GM12878 (cell line): Measurements from ENCODE around the gene HDHD3. TPM values are rescaled to one million over a fixed set of nuclear protein-coding genes. Genes with fewer than 3 reads are reported as not detected.

ENCODE experiments used
- ATAC-seq: fragments of 200-7000 bp; cut with Tn5 transposase; 3 replicates; pipeline ENCODE4 v1.9.1; 2020; ENCODE audit warnings: mild to moderate bottlenecking, moderate library complexity
- BruUV-seq: library from RNA; stranded (reverse); fragments of 400-500 nt; replicated peaks from 2 replicates; lab custom pipeline; 2021; lab: Mats Ljungman, UMichigan
- CTCF ChIA-PET: fragments of 300-600 bp; sonication (Branson Sonifier 250); formaldehyde crosslinking; extraction: SDS; loops from one replicate; lab custom pipeline; 2021; ENCODE audit warnings: inconsistent platforms; lab: Yijun Ruan, JAX
- POLR2A ChIA-PET: fragments of 350-600 bp; formaldehyde crosslinking; extraction: SDS; loops from one replicate; lab custom pipeline; 2021; ENCODE audit warnings: inconsistent platforms; lab: Charles Lee
- RAD21 ChIA-PET: fragments of 300-600 bp; sonication (Branson Sonifier 250); formaldehyde crosslinking; loops from one replicate; lab custom pipeline; 2023; ENCODE audit warnings: antibody characterized with exemption; ENCODE audit not compliant: unreplicated experiment; lab: Charles Lee
- SMC1A ChIA-PET: fragments of 300-600 bp; sonication (Branson Sonifier 250); formaldehyde crosslinking; loops from one replicate; lab custom pipeline; 2023; ENCODE audit not compliant: unreplicated experiment, uncharacterized antibody; lab: Charles Lee
- DNase-seq: peaks from one replicate; pipeline ENCODE4 v3.0.0-alpha.2; 2011; ENCODE audit warnings: low read depth, low spot score
- FAIRE-seq: peaks from 3 replicates; lab custom pipeline; 2011; peaks lifted over from hg19 to GRCh38; lab: Jason Lieb, UNC
- H2AFZ ChIP-seq: 2 replicates; pipeline ENCODE4 v1.6.0; 2011; ENCODE audit warnings: low read depth, low read length, control low read depth; ENCODE audit not compliant: control insufficient read depth
- H3K27ac ChIP-seq: 2 replicates; pipeline ENCODE4 v1.5.1; 2011; ENCODE audit warnings: control low read depth; ENCODE audit not compliant: control insufficient read depth, insufficient read depth
- H3K27me3 ChIP-seq, 2 experiments: replicated peaks in 1 of 2; 2 replicates each; pipeline versions ENCODE4 v1.6.0 to v1.6.1; 2011; ENCODE audit warnings: low read length in 1 of 2; ENCODE audit not compliant: control insufficient read depth in 2 of 2, insufficient read depth in 2 of 2
- H3K36me3 ChIP-seq, 2 experiments: 2 replicates each; pipeline ENCODE4 v1.5.1; 2011; ENCODE audit warnings: low read length in 1 of 2; ENCODE audit not compliant: control insufficient read depth in 2 of 2, insufficient read depth in 2 of 2
- H3K4me1 ChIP-seq: 2 replicates; pipeline ENCODE4 v1.6.1; 2011; ENCODE audit warnings: mild to moderate bottlenecking, low read length, moderate library complexity, mixed read lengths; ENCODE audit not compliant: control insufficient read depth, insufficient read depth
- H3K4me2 ChIP-seq: 2 replicates; pipeline ENCODE4 v1.6.0; 2011; ENCODE audit warnings: control low read depth; ENCODE audit not compliant: control insufficient read depth, insufficient read depth
- H3K4me3 ChIP-seq: fragments of 200-600 bp; sonication (generic); 2 replicates; pipeline ENCODE4 v1.5.1; 2016
- H3K79me2 ChIP-seq: 2 replicates; pipeline ENCODE4 v1.6.0; 2011; ENCODE audit warnings: low read length; ENCODE audit not compliant: control insufficient read depth, insufficient read depth
- H3K9ac ChIP-seq: 2 replicates; pipeline ENCODE4 v1.8.0; 2011; ENCODE audit warnings: low read length, control low read depth, mixed read lengths; ENCODE audit not compliant: control insufficient read depth, insufficient read depth
- H3K9me3 ChIP-seq: replicated peaks from 3 replicates; pipeline ENCODE4 v1.5.1; 2011; ENCODE audit warnings: mild to moderate bottlenecking, low read length; ENCODE audit not compliant: control insufficient read depth, insufficient read depth
- H4K20me1 ChIP-seq: 2 replicates; pipeline ENCODE4 v1.6.0; 2011; ENCODE audit not compliant: control insufficient read depth, insufficient read depth
- BCL11A ChIP-seq: IDR thresholded peaks from 2 replicates; pipeline ENCODE4 v1.6.1; 2011; ENCODE audit warnings: low read depth, low read length
- BHLHE40 ChIP-seq, 2 experiments: fragments of 450-650 bp in 1 of 2; IDR thresholded peaks; 2 replicates each; pipeline ENCODE4 v1.6.1; 2011 to 2017; ENCODE audit warnings: low read depth in 2 of 2, borderline replicate concordance in 1 of 2, improper control_type of control experiment in 1 of 2, low read length in 1 of 2, mild to moderate bottlenecking in 1 of 2
- BMI1 ChIP-seq: fragments of 450-650 bp; IDR thresholded peaks from 2 replicates; pipeline ENCODE4 v1.6.1; 2016; ENCODE audit warnings: mild to moderate bottlenecking, moderate library complexity, borderline replicate concordance
- FOXK2 ChIP-seq: fragments of 450-650 bp; IDR thresholded peaks from 2 replicates; pipeline ENCODE4 v1.6.1; 2017; ENCODE audit warnings: mild to moderate bottlenecking, moderate library complexity
- NR2C1 ChIP-seq: fragments of 450-650 bp; IDR thresholded peaks from 2 replicates; pipeline ENCODE4 v1.6.1; 2017; ENCODE audit warnings: antibody characterized with exemption, mild to moderate bottlenecking, moderate library complexity
- POLR2A ChIP-seq: IDR thresholded peaks from 2 replicates; pipeline ENCODE4 v1.6.1; 2011; ENCODE audit warnings: low read depth, mild to moderate bottlenecking, low read length
- POLR2AphosphoS5 ChIP-seq: IDR thresholded peaks from 2 replicates; pipeline ENCODE4 v1.6.1; 2011; ENCODE audit warnings: mild to moderate bottlenecking, low read length, inconsistent platforms
- RAD21 ChIP-seq: IDR thresholded peaks from 2 replicates; pipeline ENCODE4 v1.6.1; 2011; ENCODE audit warnings: mild to moderate bottlenecking, low read depth, low read length, moderate library complexity; ENCODE audit not compliant: insufficient read depth
- SP1 ChIP-seq: IDR thresholded peaks from one replicate; pipeline ENCODE4 v1.6.1; 2011; ENCODE audit warnings: low read depth, low read length
- STAT1 ChIP-seq: fragments of 450-650 bp; conservative IDR thresholded peaks from 2 replicates; pipeline ENCODE4 v1.6.1; 2014; ENCODE audit warnings: antibody characterized with exemption, mild to moderate bottlenecking
- STAT3 ChIP-seq: IDR thresholded peaks from 2 replicates; pipeline ENCODE4 v1.6.1; 2011; ENCODE audit warnings: low read depth, low read length, improper control_type of control experiment
- WGBS: methylation state at CpG from one replicate; pipeline ENCODE4 v1.1.6; 2016; ENCODE audit warnings: low lambda C conversion rate; ENCODE audit not compliant: insufficient replicate concordance, insufficient coverage; ENCODE audit errors: missing lambda C conversion rate; 5-methylcytosine and 5-hydroxymethylcytosine counted together
- in situ Hi-C: fragments of 300-500 bp; cut with MboI; formaldehyde crosslinking; loops from 9 replicates; pipeline ENCODE4 v1.14.3; 2018; ENCODE audit warnings: mixed read lengths
- intact Hi-C: fragments of 100-400 bp; cut with micrococcal nuclease; formaldehyde crosslinking; loops from one replicate; pipeline ENCODE4 v1.14.2; 2022; ENCODE audit not compliant: unreplicated experiment
- polyA plus RNA-seq, 11 experiments: library from polyadenylated mRNA; depleted of rRNA in 4 of 11; unstranded in 6 of 11; stranded (reverse) in 5 of 11; fragments of >200 nt; fragmentation: Nextera tagmentation in 4 of 11; fragmentation: Illumina TruSeq in 1 of 11; extraction: Ambion mirVana in 4 of 11; extraction: Trizol in 1 of 11; gene quantifications; 1 replicate in 1 of 11; 2 replicates in 10 of 11; pipeline versions ENCODE4 v1.2.1 to v1.2.3, GENCODE V29; 2011 to 2016; ENCODE audit warnings: inconsistent platforms in 2 of 11, missing spikeins in 2 of 11, low read depth in 1 of 11
- total RNA-seq, 4 experiments: library from RNA; depleted of rRNA in 3 of 4; stranded (reverse); fragments of >200 nt in 3 of 4; fragmentation: Illumina TruSeq in 1 of 4; extraction: Trizol in 1 of 4; gene quantifications; 2 replicates each; pipeline versions ENCODE4 v1.2.1 to v1.2.3, GENCODE V29; 2013 to 2021
- TF ChIP-seq, protein P1 (sequence below): fragments of 450-650 bp; IDR thresholded peaks from 2 replicates; pipeline ENCODE4 v1.6.1; 2016; ENCODE audit warnings: mild to moderate bottlenecking
- TF ChIP-seq, protein P2 (sequence below): fragments of 450-650 bp; IDR thresholded peaks from 2 replicates; pipeline ENCODE4 v1.6.1; 2014; ENCODE audit warnings: mild to moderate bottlenecking

The HDHD3 gene
- total and polyA plus RNA-seq, 10 of the 15 experiments (the other 5 are each of a cell fraction or from before 2014, with no cell fraction given), result 1.3 to 29.4 (median 17.9) TPM

DNA sequence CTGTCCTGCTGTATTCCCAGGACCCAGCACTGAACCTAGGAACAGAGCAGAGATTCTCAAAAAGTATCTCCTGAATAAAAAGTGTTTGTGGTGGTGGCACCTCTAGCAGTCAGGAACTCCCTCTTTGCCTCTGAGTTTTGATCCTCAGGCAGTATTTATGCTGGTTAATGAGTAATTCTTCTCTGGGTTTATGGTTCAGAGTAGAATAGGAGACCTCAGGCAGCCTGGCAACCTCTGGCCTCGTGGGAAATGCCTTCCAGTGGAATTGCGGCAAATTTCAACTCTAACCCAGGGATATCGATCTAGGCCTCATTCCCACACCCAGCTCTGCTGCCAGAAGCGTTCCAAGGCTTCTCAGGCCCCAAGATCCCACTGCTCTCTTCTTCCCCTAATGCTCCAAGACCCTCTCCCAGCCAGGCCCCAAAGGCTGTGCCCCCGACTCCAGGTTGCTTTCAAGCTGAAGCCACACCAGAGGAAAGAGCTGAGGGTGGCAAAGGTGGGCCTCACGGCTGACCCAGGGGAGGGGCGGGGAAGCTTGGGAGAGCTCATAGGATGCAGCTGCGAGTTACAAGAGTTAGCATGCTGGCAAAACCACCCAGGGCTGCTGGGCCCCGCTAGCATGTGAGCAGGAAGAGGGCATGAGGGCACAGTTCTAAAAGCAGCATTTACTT, 10.9 kb upstream of the HDHD3 start:
- Histone ChIP-seq H3K4me1 (no peaks in the 10 kb centered on the region), H3K4me2 (no peak overlapping the region), H3K79me2 (no peaks in the 10 kb centered on the region), H3K36me3 (peaks cover 0 to 10% of the 10 kb centered on the region in 2 experiments; a peak in 3 of 4 replicates), H3K27ac (no peak overlapping the region), H2AFZ (no peak overlapping the region), H3K9me3 (no peaks in the 10 kb centered on the region), H3K27me3 (no peaks in the 10 kb centered on the region), H4K20me1 (no peaks in the 10 kb centered on the region; the same call in 1 of the 2 replicates), H3K9ac (no peak overlapping the region), H3K4me3 (no peak overlapping the region)
- no peak for TF ChIP-seq STAT1
- no peak for TF ChIP-seq BMI1
- TF ChIP-seq SP1, result no peak
- TF ChIP-seq STAT3, result no peak
- no peak for TF ChIP-seq FOXK2
- TF ChIP-seq BCL11A, result no peak
- no peak for TF ChIP-seq RAD21
- TF ChIP-seq POLR2AphosphoS5, result no peak
- TF ChIP-seq, protein P1, sequence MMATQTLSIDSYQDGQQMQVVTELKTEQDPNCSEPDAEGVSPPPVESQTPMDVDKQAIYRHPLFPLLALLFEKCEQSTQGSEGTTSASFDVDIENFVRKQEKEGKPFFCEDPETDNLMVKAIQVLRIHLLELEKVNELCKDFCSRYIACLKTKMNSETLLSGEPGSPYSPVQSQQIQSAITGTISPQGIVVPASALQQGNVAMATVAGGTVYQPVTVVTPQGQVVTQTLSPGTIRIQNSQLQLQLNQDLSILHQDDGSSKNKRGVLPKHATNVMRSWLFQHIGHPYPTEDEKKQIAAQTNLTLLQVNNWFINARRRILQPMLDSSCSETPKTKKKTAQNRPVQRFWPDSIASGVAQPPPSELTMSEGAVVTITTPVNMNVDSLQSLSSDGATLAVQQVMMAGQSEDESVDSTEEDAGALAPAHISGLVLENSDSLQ, result no peak
- no peak for TF ChIP-seq BHLHE40 (IDR thresholded peaks at IDR 0.05; ENCODE audit: borderline replicate concordance in 1 of 2, low read depth in 2 of 2, low read length in 1 of 2)
- TF ChIP-seq NR2C1, result no peak
- TF ChIP-seq, protein P2, sequence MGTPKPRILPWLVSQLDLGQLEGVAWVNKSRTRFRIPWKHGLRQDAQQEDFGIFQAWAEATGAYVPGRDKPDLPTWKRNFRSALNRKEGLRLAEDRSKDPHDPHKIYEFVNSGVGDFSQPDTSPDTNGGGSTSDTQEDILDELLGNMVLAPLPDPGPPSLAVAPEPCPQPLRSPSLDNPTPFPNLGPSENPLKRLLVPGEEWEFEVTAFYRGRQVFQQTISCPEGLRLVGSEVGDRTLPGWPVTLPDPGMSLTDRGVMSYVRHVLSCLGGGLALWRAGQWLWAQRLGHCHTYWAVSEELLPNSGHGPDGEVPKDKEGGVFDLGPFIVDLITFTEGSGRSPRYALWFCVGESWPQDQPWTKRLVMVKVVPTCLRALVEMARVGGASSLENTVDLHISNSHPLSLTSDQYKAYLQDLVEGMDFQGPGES, result no peak
- no peak for TF ChIP-seq POLR2A
- intact Hi-C loops (no loop called here), in situ Hi-C loops (no loop called here)
- ChIA-PET POLR2A (no interaction called here), RAD21 (no interaction called here), SMC1A (no interaction called here), CTCF (interaction anchor here (1.1 to 1.3 kb wide), 2 partner anchors 8 to 14 kb away, joined by 4 to 5 read pairs; partner anchors contain the start of gene ALAD)
- FAIRE-seq (no peak), DNase-seq (no peak), ATAC-seq (no peak)
- WGBS, result 97% methylated on average over 9 of the region's 9 CpGs
- no TSS peak for BruUV-seq
